Keratinocyte (primary cell): ENCODE measurements around the gene SLX4IP.

Experiments
- EZH2 ChIP-seq: IDR thresholded peaks from one replicate; pipeline ENCODE4 v1.6.1; 2012; ENCODE audit warnings: inconsistent platforms, mild to moderate bottlenecking, low read length, moderate library complexity
- TF ChIP-seq, protein P1 (sequence below), 3 experiments: IDR thresholded peaks in 1 of 3; conservative IDR thresholded peaks in 1 of 3; optimal IDR thresholded peaks in 1 of 3; 2 replicates in 2 of 3; 3 replicates in 1 of 3; pipeline versions ENCODE3 to v1.5.1; 2011; ENCODE audit warnings: low read length in 3 of 3, mild to moderate bottlenecking in 3 of 3, moderate library complexity in 2 of 3, control low read depth in 1 of 3, inconsistent platforms in 1 of 3; ENCODE audit not compliant: insufficient read depth in 2 of 3; ENCODE audit errors: extremely low read depth in 1 of 3

GRCh38 chr20:10522328-10522727 lies 87.2 kb downstream of the SLX4IP start:
- no peak for TF ChIP-seq EZH2
- TF ChIP-seq, protein P1, sequence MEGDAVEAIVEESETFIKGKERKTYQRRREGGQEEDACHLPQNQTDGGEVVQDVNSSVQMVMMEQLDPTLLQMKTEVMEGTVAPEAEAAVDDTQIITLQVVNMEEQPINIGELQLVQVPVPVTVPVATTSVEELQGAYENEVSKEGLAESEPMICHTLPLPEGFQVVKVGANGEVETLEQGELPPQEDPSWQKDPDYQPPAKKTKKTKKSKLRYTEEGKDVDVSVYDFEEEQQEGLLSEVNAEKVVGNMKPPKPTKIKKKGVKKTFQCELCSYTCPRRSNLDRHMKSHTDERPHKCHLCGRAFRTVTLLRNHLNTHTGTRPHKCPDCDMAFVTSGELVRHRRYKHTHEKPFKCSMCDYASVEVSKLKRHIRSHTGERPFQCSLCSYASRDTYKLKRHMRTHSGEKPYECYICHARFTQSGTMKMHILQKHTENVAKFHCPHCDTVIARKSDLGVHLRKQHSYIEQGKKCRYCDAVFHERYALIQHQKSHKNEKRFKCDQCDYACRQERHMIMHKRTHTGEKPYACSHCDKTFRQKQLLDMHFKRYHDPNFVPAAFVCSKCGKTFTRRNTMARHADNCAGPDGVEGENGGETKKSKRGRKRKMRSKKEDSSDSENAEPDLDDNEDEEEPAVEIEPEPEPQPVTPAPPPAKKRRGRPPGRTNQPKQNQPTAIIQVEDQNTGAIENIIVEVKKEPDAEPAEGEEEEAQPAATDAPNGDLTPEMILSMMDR (optimal IDR thresholded peaks at IDR 0.05 in 1 of 3, IDR thresholded peaks at IDR 0.05 in 1 of 3, conservative IDR thresholded peaks at IDR 0.05 in 1 of 3; ENCODE audit: extremely low read depth in 1 of 3, insufficient read depth in 2 of 3, low read length in 3 of 3) = no peak
